Smooth muscle cell of the brain vasculature (primary cell): Measurements from ENCODE around the gene AGPAT2.

Source experiments
- DNase-seq: peaks from one replicate; pipeline ENCODE4 v3.0.0-alpha.2; 2012; ENCODE audit warnings: low read depth, low spot score

Gene AGPAT2

DNA sequence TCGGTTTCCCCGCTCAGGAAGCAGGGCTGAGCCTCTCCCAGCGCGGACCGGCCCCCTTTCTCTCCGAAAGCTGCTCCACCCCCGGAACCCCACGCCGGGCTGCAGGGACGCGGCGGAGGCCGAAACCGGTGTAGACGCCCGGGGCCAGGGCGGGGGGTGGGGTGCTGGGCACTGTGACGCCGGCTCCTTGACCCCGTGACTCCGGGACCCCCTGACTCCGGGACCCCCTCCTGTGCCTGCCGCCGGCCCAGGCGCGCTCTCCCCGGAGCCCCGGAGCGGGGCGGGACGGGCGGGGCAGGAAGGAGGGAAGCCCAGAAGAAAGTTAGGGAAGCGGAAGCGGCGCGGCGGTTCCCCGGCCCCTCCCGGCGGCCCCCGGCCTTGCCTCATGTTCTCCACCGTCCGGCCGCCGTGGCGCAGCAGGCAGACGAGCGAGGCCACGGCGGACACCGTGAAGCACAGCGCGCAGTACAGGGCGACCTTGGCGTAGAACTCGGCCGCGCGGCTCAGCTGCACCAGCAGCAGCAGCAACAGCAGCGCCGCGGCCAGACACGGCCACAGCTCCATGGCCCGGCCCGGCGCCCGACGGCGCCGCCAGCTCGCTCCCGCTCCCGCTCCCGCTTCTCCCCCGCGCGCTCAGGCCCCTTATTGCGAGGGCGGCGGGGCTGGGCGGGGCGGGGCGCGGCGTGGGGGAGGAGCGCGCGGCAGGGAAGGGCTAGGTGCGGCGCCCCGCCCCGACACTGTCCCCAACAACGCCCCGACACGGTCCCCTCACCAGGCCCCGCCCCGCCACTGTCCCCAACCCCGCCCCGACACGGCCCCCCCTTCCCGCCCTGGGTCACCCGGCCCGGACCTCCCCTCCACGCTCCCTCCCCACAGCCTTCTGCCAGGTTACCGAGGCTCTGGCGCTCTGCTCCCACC is at the start of gene AGPAT2:
Gene AGPAT2, minus strand, starts transcription at position 664 of the 918 bp plus-strand sequence. Its CDS starts 100 bp downstream, at position 564.
- DNase-seq = no peak

DNA sequence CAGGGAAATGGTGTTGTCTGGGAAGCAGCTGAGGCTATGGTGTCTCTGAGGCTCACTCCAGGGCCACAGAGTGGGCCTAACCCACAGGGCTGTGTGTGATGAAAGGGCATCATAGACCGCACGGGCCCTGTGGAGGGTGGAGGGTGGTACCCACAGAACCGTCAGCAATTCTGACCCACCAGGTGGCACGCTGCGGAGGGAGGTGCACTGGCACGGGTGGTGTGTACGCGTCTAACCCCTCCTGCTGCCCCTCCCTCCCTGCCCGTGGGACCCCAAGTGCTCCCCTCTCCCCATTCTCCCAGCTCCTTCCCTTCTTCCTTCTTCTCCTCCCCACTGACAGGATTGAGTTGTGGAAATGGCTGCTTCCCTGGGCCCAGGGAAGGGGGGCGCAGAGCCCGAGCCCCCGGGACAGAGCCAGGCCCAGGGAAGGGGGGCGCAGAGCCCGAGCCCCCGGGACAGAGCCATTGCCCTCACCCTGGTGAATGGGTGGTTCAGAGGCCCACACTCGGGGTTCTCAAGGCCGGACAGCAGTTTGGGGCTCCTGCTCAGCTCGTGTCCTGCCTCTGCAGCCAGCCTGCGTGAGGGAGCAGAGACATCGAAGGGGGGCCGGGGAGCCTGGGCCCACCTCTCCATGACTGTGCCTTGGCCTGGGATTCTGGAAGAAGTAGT is 48.7 kb upstream of the AGPAT2 start:
- DNase-seq = no peak

DNA sequence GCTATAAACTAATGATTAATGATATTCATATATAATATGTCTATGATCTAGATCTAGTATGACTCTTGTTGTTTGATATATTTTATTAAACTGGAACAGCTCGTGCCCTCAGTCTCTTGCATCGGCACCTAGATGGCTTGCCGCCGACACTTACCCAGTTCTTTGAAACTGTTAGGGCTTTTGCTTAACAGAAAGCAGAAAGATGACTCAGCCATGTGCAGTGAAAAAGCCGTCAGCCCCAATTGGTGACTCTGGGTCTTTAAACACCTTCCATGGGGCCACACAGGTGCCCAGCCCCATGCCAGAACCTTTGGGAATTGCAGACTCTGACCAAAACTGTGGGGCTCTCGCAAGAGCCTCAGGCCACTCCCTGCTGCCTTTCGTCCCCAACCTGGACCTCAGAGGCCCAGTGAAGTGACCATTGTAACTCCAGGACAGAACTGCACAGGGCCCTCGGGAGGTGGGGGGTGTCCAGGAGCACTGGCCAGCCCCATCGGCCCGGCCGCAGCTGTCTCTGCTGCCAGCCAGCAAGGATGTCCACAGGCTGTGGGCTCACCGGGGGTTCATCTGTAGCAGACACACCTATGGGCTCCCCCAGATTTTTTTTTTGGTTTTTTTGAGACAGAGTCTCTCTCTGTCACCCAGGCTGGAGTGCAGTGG is 47.7 kb upstream of the AGPAT2 start:
- DNase-seq = no peak

DNA sequence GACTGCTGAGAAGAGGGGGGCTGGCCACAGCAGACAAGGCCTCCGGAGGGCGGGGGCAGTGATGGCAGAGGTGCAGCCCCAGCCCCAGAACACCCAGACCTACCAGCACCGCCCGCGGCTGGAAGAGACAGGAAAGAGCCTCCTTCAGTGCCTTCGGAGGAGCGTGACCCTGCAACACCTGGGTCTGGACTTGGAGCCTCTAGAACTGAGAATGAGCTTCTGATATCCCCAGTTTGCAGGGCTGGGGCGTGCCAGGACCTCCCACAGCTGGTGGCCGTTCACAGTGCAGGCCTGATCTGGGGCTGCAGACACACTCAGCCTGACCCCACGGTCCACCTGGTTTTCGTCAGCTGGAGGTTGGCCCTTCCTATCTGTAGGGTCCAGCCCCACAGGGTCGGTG is 46.4 kb upstream of the AGPAT2 start:
- DNase-seq = no peak

DNA sequence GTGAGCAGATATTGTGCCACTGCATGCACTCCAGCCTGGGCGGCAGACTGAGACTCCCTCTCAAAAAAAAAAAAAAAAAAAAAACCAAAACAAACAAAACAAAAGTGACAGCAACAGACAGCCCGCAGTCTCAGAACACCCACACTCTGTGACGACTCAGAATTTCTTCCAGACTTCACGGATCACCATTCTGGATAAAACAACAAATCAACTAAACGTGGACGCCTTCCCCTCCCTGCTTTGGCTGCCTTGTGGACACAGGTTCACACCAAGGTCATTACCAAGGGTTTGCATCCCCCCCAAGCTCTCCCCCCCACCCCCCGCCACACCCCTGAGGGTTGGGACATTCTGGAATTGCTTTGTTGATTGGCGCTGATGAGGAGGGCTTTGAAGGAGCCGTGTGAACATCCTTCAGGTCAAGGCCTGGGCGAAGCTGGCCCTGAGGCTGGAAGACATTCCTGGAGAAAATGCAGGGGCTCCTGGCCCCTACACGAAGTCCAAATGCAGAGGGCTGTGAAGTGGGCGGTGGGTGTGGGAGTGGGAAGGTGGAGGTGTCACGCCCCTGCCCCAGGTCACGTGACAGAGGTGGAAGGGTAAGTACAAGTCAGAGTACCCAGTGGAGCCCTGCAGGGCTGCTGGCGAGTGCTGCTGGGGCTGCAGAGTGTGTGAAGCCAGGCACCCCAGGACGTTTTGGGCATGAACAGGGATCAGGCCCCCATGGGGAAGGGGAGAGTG is 45.4 kb upstream of the AGPAT2 start:
- no peak for DNase-seq

DNA sequence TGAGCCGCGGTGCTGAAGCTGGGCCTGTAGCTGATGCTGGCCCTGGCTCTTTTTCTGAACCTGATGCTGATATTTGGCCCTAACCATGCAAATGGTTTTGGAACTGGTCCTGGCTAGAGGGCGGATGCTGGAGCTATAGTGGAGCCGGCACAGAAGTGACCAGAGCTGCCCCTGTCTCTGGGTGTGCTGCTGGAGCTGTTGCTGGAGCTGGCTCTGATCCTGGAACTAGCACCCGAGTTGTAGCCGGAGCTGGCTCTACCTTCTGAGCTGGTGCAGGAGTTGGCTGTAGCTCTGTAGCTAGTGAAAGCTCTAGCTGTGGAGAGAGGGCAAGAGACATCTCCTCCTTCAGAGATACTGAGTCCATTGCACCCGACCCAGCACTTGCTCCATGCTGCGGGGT is 42.7 kb upstream of the AGPAT2 start:
- no peak for DNase-seq

DNA sequence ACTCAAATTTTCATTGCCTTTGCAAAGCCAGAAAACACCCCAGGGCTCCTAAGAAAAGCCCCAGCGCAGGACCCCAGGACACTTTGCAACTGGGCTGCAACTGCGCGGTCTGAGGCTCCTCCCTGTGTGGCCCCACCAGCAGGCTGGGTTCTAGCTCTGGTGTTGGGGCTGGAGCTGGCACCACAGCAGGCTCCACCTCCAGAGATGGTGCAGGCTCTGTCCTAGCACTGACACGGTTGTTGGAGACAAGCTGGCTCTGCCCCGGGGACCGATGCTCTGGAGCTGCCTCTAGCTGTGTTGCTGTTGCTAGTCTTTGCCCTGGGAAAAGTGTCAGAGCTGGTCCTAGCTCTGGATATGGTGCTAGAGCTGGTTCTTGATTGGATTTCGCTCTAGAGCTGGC is 41.9 kb upstream of the AGPAT2 start:
- DNase-seq = no peak

DNA sequence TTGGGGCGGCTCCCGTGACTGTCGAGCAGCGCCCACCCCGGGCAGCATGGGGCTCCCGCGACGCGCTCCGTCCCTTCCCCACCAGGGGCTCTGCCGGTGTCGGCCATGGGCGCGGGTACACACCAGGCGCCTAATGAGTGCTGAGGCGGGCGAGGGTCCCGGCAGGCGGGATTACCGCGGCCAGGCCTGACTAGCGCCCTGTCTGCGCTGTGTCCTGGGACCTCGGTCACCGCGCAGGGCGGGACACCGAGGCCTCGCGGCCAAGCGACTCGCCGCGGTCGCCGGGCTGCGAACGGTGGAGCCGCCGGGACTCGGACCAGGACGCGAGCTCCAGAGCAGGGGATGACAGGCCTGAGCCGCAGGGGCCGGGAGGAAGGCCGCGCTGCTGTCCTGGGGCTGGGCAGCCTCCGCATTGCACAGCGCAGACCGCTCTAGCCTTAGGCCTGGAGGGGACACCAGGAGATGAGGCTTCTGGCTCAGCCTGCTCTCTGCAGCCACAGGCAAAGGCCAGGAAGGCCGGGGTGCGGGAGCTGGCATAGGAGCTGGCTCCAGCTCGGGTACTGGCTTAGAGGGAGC is 41.4 kb upstream of the AGPAT2 start:
- DNase-seq = no peak

DNA sequence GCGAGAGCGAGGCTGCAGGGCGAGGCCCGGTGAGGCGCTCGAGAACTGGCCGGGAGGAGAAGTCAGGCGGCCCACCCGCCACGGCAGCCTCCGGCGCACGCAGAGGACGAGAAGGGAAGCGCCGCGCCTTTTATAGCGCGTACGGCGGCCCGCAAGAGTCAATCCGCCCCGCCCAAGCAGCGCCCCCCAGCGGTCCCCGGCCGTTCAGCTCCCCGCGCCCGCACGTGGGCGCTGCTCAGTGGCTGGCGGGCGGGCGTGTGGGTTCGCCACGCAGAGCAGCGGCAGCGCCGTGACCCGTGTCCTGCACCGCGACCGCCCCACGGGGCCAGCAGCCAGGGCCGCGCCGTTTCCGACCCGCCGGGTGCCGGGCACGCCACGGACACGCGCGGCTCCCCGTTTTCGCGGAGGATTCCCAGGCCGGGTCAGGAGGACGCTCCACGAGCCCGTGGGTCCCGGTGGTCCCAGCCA is 40.9 kb upstream of the AGPAT2 start:
- peak; percentile 67 for DNase-seq

DNA sequence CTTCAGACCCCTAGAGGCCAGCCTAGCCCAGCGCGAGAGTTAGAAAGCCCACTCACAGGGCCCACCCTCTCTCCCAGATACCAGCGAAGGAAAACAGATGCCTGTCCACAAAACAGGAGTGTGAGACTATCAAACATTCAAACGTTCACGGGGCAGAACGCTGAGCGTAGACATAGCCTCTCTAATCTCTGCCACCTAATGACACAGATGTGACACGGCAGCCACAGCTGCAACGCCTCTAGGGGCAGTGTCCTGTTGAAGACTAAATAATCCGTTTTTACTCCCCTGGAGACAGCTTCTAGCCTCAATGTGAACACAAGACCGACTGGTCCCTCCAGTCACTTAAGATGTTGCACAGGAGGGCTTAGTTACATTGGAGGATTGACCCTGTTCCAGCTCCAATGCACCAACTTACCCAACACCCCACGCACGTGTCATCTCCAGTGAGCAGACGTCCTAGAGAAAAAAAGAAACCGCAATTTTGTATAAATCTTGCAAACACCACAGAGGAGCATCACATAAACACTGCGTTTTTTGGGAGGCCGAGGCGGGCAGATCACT is 39.5 kb upstream of the AGPAT2 start:
- DNase-seq = no peak

DNA sequence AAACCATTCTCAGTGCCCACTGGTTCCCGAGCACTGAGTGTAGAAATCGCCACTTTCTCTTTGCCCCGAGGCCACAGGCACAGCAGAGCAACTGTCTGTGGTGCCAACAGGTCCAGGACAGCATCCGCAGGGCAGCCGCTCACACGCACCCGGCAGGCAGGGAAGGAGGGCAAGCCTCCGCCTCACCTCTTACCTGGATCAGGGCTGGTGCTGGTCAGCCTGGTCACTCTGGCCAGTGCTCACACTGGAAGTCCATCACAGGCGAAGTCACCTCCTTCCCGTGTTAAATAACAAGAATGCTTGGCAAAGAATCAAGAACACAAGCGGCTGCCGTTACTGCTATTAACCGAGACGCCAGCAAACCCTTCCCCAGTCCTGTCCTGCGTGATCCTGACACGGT is 38.9 kb upstream of the AGPAT2 start:
- DNase-seq = no peak

DNA sequence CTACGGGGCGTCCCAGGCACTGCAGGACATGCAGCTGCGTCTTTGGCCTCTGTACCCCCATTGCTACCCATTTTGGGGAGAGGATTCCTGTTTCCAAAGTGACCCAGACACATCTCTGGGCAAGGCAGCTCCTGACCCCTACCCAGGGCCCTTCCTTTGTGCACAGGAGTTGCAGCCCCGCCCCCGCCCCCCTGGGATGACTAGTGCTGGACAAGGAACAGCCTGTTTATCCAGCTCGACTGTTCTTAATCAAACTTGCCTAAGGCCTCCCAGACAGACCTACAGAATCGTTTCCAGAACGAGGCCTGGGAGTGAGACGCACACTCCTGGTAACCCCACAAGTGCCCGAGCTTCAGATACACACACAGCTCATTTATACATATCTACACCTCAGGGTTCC is 38.4 kb upstream of the AGPAT2 start:
- no peak for DNase-seq

DNA sequence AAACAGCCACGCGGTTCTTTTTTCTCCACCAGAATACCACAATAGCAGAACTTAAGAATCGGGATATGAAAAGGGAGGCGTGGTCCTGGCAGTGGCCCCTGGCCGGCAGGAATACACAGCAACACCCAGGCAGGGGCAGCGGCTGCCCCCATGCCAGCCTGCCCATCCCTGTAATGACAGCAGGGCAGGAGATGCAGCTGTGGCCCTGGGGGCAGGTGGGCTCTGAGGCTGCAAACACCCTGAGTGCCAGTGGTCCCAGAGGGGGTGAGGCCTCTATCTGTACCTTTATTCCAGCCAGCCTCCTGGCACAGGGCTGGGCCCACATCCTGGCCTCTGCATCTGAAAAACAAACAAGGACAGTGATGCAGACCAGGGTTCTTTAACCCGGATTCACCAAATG is 37.5 kb upstream of the AGPAT2 start:
- DNase-seq = no peak

DNA sequence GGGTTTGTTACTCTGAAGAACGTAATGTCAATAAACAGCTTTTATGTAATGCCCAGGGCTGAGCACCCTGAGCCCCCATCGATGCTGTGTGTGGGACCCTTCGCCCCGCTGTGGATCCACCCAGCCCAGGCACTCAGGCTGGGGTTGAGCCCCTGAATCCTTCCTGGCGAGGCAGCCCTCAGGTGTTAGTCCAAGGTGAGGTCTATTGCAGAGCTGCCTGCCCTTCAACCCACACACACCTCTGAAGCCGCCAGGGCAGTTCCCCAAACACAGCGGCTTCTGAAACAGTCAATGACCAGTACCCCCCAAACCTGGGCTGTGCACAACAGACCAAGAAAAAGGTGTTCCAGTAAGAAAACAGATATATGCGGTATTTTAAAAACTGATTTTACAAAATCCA is 36.7 kb upstream of the AGPAT2 start:
- no peak for DNase-seq

DNA sequence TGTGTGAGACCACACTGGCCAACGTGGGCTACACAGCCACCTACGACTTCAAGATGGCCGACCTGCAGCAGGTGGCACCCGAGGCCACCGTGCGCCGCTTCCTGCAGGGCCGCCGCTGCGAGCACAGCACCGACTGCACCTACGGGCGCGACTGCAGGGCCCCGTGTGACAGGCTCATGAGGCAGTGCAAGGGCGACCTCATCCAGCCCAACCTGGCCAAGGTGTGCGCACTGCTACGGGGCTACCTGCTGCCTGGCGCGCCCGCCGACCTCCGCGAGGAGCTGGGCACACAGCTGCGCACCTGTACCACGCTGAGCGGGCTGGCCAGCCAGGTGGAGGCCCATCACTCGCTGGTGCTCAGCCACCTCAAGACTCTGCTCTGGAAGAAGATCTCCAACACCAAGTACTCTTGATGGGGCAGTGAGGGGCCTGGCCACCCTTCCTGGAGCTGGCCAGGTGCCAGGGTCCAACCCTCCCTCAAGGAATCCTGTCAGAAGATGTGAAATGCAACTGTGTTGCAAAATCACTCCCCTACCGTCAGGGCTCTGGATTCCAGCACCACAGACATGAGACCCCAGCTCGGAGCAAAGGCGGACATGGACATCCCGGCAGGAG is 36.2 kb upstream of the AGPAT2 start:
- DNase-seq = no peak

DNA sequence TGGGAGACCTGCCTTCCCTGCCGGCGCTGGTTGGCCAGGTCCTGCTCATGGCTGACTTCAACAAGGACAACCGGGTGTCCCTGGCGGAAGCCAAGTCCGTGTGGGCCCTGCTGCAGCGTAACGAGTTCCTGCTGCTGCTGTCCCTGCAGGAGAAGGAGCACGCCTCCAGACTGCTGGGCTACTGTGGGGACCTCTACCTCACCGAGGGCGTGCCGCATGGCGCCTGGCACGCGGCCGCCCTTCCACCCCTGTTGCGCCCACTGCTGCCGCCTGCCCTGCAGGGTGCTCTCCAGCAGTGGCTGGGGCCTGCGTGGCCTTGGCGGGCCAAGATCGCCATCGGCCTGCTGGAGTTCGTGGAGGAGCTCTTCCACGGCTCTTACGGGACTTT is 35.7 kb upstream of the AGPAT2 start:
- no peak for DNase-seq

DNA sequence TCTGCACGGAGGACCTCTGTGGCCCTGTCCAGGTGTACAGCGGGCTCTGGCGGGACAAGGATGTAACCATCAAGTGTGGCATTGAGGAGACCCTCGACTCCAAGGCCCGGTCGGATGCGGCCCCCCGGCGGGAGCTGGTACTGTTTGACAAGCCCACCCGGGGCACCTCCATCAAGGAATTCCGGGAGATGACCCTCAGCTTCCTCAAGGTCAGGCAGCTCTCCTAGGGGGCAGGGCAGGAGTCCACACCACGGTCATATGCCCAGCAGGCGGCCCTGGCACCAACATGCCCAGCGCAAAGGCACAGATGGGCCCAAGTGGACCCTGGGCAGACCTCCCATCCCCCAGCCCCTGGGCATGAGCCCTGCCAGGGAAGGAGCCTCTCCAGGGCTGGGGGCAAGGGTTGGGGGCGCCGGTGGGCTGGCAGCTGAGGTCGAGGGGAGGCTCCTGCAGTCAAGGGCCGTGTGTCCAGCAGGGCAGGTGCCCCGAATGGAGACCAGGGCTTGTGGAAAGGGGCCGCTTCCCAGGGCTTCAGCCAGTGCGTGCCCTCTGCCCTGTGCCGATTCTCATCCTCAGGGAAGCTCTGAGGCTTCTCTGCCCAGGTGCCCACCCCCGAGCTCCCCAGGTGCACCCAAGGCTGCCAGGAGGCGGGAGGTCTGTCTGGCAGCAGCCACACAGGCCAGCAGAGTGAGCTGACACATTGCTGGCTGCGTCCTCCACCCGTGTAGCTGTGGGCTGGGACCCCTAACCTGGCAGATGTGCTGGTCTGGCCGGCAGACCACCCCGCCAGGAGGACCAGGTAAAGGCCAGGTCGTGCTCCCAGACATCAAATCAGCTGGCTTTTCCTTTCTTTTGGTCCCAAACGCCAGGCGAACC is 35.1 kb upstream of the AGPAT2 start:
- no peak for DNase-seq

DNA sequence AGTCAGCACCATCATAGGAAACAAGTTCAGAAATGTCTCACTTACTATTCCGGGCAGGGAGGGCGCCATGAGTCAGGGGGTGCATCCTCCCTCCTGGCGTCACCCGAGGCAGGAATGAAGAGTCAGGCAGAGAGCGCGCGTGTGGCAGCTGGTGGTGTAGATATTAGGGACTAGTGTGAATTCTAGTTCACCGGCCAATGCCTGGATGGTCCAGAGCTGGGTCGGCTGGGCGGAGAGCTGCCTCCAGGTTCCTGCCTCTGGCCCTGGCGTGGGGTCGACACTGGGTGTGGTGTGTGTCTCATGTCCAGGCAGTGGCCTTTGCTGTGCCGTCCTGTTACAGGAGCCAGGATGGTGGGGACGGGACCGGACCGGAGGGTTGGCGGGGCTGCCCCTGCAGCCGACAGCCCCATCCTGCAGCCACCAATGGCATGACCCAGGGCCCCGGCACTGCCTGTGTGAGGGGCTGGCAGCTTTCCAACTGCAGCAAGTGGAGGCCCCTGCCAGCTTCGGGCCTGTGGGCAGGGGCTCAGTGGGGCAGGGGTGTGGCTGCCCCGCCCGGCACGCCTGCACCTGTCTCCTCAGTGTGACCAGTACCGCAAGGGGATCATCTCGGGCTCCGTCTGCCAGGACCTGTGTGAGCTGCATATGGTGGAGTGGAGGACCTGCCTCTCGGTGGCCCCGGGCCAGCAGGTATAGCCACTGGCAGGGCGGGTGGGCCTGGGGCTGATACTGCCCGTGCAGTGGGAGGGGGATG is 34.3 kb upstream of the AGPAT2 start:
- DNase-seq = no peak

DNA sequence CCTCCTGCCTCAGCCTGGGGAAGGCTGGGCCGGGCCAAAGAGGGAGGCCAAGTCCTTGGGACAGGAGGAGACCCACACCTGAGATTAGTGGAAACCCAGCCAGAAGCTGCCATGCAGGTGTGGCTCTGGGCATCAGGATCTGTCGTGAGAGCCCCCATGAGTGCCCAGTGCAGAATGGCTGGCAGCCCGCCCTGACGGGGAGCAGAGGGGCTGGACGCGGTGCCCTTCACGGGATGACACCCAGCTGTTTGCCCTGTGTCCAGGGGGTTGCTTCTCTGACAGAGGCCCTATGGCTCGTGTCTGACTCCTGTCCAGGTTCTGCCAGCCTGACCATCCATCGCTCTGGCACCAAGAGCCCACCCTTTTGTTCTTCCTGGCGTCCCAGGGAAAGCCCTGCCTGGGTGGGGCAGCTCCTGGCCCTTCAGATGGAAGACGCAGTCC is 33.7 kb upstream of the AGPAT2 start:
- DNase-seq = no peak
